Amniotic epithelial cell (primary cell): ENCODE measurements around the gene RASA1.
"Not testable (repeated sequence)": the region's sequence is repeated elsewhere in the genome, so short reads cannot be mapped to it uniquely, and the experiment has no call there.

Experiments
- DNase-seq: peaks from one replicate; pipeline ENCODE4 v3.0.0-alpha.2; 2010; ENCODE audit warnings: low read depth

RASA1 gene

DNA sequence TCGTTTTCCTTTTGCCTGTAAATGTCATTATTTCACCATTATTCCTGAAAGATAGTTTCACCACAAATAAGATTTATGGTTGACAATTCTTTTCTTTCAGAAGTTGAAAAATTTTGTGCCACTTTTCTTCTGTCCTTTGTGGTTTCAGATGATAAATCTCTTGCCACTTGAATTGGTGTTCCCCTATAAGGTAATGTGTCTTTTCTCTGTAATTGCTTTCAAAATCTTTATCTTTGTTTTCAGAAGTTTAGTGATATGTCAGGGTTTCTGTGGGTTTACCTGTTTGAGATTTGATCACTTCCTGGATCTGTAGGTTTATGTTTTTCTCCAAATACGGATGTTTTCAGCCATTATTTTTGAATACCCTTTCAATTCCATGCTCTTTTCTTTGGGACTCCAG is 14.6 kb downstream of the RASA1 start:
- DNase-seq, result no peak

DNA sequence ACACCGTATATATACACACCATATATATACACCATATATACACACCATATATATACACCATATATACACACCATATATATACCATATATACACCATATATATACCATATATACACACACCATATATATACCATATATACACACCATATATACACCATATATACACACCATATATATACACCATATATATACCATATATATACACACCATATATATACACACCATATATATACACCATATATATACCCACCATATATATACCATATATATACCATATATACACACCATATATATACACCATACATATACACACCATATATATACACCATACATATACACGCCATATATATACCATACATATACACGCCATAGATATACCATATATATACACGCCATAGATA is 19.6 kb downstream of the RASA1 start:
- DNase-seq, result not testable (repeated sequence)

DNA sequence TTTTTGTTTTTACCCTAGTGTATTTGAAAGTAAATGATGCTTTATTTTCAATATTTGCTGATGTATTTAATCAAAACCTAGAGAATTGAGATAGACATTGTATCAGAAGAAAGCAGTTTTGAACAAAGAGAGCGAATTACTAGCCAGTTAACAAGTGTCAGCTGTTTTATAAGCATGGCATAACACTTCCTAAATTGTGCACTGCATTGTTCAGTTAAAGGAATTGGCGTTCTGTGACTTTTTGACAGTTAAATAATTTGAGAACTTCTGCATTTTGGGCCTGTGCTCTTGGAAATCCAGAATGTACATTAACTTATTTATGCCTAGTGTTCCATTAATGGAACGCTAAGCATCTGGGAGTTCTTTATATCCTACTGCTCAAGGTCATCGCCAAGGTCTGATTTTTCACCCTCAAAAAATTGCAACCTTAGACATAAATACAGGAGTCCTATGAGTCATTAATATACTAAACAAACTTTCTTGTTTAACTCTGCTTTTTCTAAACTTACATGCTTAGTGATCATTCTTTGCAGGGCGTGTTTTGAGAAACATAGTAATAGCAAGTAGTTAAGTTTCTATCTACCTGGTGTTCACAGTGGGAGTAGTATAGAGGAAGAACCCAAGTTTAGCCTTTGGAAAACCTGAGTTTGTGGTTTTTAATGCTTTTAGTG is 31.1 kb downstream of the RASA1 start:
- DNase-seq, result no peak

DNA sequence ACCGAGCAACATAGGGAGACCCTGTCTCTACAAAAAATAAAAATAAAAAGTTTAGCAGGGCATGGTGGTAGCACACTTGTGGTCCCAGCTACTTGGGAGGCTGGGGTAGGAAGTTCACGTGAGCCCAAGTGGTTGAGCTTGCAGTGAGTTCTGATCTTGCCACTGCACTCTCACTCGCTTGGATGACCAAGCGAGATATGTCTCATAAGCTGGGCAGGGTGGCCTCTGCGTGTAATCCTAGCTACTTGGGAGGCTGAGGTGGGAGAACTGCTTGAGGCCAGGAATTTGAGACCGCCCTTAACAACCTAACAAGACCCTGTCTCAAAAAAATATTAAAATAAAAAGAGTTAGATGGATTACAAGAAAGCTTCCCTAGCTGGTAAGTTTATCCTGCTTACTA is 32.5 kb downstream of the RASA1 start:
- no peak for DNase-seq

DNA sequence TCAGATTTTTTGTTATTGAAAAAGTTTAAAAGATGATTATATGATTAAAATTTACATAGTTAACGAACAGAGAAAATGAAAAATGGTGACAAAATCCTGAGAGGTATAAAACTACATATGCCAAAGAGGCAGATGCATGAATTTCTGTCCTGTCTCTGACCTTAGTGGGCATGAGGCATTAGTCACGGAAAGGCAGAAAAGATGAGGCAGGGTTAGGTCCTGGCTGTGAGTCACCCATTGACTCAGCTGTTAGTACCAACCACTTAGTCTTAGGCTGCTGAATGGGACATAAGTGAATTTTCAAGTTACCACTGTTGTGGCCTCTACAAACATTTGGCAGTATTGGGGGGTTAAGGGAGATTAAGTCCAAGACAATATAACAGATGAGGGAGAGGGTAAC is 33.1 kb downstream of the RASA1 start:
- peak; percentile 94 for DNase-seq

DNA sequence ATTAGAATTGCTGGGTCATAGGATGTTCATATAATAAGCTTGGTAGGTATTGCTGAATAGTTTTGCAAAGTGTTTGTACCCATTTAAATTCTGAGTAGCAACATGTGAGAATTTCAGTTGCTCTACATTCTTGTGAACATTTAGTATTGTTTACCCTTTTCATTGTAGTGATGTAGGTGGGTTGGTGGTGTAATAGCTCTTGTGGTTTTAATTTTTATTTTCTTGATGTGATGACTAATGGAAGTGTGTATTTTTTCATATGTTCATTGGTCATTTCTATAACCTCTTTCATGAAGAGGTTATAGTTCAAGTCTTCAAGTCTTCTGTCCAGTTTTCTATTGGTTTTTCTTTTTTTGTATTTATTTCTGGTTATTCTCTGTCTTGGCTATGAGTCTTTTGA is 34.4 kb downstream of the RASA1 start:
- peak; percentile 72 for DNase-seq

- no peak for DNase-seq
Measured at GRCh38 chr5:87303324-87303723, 35.6 kb downstream of the RASA1 start.

DNA sequence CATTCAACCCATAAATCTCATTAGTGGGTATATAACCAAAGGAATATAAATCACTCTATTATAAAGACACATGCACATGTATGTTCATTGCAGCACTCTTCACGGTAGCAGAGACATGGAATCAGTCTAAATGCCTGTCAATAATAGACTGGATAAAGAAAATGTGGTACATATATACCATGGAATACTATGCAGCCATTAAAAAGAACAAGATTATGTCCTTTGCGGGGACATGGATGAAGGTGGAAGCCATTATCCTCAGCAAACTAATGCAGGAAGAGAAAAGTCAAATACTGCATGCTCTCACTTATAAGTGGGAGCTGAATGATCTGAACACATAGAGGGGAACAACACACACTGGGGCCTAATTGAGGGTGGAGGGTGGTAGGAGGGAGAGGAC is 38.4 kb downstream of the RASA1 start:
- not testable (repeated sequence) for DNase-seq

- no peak for DNase-seq
Measured at GRCh38 chr5:87307796-87308423, 40.2 kb downstream of the RASA1 start.

DNA sequence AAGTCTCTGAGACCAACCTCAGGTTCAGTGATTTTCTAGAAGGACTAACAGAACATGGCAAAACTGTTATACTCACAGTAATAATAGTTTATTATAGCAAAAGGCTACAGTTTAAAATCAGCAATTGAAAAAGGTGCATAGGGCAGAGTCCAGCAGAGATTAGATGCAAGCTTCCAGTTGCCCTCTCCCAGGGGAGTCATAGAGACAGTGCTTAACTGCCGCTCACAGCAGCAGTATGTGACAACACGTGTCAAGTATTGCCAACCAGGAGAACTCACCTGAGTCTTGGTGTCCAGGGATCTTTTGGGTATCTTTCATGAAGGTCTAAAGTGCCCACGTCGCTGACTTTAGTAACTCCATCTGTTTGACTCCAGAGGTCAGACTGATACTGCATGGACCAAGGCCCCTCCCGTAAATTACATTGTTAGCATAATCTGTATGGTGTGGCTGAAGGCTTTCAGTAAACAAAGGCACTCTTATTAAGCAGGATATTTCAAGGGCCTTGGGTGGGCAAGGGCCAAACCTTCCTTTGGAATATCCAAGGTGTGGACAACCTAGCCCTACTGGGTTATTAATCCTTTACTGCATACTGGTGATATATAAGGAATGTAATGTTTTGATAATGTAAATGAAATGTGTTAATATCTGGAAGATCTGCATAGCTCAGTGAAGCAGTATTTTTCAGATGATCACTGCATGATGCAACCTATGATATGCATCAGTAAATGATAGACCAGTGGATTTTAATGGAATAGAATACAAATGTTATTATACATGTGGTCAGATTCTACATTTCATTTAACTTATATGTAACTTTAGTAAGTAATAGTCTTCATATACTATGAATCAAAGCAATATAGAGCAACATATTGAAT is 44.0 kb downstream of the RASA1 start:
- no peak for DNase-seq

GRCh38 chr5:87313216-87313615 is 45.5 kb downstream of the RASA1 start:
- DNase-seq, result no peak

DNA sequence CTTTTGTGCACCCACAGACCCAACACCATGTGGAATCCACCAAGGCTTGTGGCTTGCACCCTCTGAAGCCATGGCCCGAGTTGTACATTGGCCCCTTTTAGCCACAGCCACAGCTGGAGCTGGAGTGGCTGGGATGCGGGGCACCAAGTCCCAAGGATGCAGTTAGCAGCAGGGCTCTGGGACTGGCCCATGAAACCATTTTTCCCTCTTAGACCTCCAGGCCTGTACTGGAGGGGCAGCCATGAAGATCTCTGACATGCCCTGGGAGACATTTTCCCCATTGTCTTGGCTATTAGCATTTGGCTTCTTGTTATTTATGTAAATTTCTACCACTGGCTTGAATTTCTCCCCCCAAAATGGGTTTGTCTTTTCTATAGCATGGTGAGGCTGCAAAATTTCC is 51.8 kb downstream of the RASA1 start:
- DNase-seq, result no peak

- no peak for DNase-seq
Measured at GRCh38 chr5:87321605-87322004, 53.9 kb downstream of the RASA1 start.

DNA sequence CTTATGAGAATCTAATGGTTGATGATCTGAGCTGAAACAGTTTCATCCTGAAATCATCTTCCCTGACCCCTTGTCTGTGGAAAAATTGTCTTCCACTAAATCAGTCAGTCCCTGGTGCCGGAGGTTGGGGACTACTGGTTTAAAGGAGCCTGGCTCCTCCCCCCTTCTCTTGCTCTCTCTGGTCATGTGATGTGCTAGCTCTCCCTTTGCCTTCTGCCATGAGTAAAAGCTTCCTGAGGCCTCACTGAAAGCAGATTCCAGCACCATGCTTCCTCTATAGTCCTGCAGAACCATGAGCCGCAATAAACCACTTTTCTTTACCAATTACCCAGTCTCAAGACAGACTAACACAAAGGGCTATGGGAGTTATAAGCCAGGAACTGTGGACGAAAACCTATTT is 54.7 kb downstream of the RASA1 start:
- DNase-seq, result no peak

DNA sequence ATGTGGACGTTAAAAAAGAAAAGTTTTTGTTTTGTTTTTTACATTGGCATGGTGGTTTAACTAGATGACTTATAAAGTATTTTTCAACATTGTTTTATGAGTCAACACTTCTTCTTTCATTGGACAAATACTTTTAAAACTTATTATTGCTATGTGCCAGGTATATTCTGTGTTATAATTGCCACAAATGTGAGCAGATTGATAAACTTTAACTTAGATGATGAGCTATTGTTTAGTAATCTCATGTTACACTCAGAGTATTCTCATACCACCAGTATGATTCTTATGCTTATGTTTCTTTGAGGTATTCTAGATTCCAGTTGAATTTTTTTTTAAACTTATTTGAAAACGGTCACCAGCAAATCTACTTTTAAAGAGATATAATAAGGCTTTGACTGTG is 60.3 kb downstream of the RASA1 start:
- DNase-seq, result no peak

DNA sequence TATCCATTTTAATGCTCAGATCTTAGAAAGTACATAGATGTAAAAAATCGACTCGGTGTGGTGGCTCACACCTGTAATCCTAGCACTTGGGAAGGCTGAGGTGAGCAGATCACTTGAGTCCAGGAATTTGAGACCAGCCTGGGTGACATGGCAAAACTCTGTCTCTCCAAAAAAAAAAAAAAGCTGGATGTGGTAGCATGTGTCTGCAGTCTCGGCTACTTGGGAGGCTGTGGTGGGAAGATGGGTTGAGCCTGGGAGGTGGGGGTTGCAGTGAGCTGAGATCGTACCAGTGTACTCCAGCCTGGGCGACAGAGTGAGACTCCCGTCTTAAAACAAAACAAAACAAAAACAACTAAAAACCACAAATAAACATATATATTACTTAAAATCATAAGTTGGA is 61.4 kb downstream of the RASA1 start:
- no peak for DNase-seq

GRCh38 chr5:87339986-87340385 is 72.3 kb downstream of the RASA1 start:
- DNase-seq, result peak; percentile 16

DNA sequence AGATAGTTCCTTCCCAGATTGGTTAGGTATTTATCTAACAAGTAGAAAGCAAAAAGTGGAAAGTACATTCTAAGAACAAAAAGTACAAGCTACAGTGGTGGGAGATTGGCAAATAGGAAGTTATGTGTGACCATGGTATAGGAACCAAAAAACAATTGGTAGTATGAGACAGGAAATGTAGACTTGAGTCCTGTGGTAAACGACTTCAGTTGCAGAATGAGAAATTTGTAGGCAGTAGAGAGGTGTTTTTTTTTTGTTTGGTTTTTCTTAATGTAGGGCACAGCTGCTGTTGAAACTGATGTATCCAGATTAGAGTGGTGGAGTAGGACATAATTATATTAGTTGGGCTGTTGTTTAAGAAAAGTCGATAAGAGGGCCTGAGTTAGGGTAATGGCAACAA is 73.0 kb downstream of the RASA1 start:
- DNase-seq, result no peak

DNA sequence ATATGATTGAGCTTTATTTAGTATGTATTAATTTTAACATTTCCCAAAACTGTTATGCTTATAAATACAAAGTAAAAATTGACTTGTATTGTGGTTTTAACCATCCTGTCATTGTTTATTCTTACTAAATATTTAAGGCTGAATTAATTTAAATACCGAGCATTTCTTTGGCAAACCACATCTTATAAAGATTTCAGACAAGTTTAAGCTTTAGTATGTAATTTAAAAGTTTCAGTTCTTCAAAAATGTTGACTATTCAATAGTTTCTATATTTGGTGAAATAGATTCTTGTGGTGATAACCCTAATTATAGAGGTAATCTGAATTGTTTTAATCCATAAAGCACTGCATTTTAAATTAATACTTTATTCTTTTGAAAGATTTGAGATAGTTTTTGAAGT is 79.6 kb downstream of the RASA1 start:
- no peak for DNase-seq

GRCh38 chr5:87347841-87348240 is 80.2 kb downstream of the RASA1 start:
- no peak for DNase-seq

DNA sequence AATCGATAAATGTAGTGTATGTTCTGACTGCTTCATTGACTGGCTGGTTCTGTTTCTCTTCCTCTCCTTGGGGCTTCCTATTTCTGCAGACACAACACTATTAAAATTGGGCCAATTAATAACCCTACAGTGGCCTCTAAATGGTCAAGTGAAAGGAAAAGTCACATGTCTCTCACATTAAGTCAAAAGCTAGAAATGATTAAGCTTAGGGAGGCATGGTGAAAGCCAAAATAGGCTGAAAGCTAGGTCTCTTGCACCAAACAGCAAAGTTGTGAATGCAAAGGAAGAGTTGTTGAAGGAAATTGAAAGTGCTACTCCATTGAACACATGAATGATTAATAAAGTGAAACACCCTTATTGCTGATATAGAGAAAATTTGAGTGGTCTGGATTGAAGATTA is 86.8 kb downstream of the RASA1 start:
- DNase-seq, result no peak

- no peak for DNase-seq
Measured at GRCh38 chr5:87359106-87359505, 91.4 kb downstream of the RASA1 start.

- DNase-seq, result no peak
Measured at GRCh38 chr5:87360132-87360531, 92.4 kb downstream of the RASA1 start.
